Lower leg skin (tissue), 3 donors: ENCODE measurements around the gene FBXW2.

Source experiments
- POLR2A ChIP-seq, 2 donors: fragments of 450-650 bp; IDR thresholded peaks; one replicate each; pipeline ENCODE4 v1.6.1; 2016 to 2017; ENCODE audit warnings: antibody characterized with exemption in 2 of 2, mild to moderate bottlenecking in 1 of 2, moderate library complexity in 1 of 2
- TF ChIP-seq, protein P1 (sequence below), 3 donors: fragments of 450-650 bp; IDR thresholded peaks; one replicate each; pipeline ENCODE4 v1.5.1; 2016; ENCODE audit warnings: antibody characterized with exemption in 3 of 3, mild to moderate bottlenecking in 3 of 3, moderate library complexity in 2 of 3

DNA sequence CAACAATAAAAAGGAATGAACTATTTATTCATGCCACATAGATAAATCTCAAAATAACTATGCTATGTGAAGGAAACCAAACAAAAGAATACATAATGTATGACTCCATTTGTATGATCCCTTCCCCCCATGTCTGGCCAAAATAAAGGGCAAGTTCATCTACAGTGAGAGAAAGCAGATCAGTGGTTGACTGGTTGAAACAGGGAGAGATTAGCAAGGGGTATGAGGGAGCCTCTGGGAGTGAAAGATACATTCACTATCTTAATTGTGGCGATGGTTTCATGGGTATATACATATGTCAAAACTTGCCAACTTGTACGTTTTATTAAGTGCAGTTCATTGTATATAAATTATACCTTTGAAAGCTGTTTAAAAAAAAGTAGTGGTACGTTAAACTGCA, 44.7 kb upstream of the FBXW2 start:
- TF ChIP-seq, protein P1, sequence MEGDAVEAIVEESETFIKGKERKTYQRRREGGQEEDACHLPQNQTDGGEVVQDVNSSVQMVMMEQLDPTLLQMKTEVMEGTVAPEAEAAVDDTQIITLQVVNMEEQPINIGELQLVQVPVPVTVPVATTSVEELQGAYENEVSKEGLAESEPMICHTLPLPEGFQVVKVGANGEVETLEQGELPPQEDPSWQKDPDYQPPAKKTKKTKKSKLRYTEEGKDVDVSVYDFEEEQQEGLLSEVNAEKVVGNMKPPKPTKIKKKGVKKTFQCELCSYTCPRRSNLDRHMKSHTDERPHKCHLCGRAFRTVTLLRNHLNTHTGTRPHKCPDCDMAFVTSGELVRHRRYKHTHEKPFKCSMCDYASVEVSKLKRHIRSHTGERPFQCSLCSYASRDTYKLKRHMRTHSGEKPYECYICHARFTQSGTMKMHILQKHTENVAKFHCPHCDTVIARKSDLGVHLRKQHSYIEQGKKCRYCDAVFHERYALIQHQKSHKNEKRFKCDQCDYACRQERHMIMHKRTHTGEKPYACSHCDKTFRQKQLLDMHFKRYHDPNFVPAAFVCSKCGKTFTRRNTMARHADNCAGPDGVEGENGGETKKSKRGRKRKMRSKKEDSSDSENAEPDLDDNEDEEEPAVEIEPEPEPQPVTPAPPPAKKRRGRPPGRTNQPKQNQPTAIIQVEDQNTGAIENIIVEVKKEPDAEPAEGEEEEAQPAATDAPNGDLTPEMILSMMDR (IDR thresholded peaks at IDR 0.05), result no peak
- no peak for TF ChIP-seq POLR2A (IDR thresholded peaks at IDR 0.05)
